SK-N-SH (cell line): ENCODE measurements around the gene POU2F1. TPM values are rescaled to one million over a fixed set of nuclear protein-coding genes. Genes with fewer than 3 reads are reported as not detected.

Experiments
- CTCF ChIA-PET: fragments of 300-600, 350-600 bp; formaldehyde crosslinking; extraction: SDS; loops from one replicate; lab custom pipeline; 2021; lab: Yijun Ruan, JAX
- POLR2A ChIA-PET: fragments of 350-600 bp; sonication (Branson Sonifier 250); formaldehyde crosslinking; extraction: SDS; loops from one replicate; lab custom pipeline; 2020; ENCODE audit warnings: antibody characterized with exemption, inconsistent platforms; lab: Yijun Ruan, JAX
- DNase-seq: peaks from one replicate; pipeline ENCODE4 v3.0.0; 2012
- H2AFZ ChIP-seq: fragments of 200-600 bp; sonication (generic); 2 replicates; pipeline ENCODE4 v1.8.1; 2016; ENCODE audit warnings: antibody characterized with exemption, mild to moderate bottlenecking, low read depth
- H3F3A ChIP-seq: fragments of 200-600 bp; sonication (generic); replicated peaks from 2 replicates; pipeline ENCODE3; 2016; ENCODE audit warnings: antibody characterized with exemption, mild to moderate bottlenecking; ENCODE audit not compliant: insufficient read depth
- H3K27ac ChIP-seq, 2 experiments: fragments of 200-500 bp in 1 of 2; fragments of 200-600 bp in 1 of 2; sonication (Bioruptor generic) in 1 of 2; sonication (generic), shearing (Covaris generic) in 1 of 2; 2 replicates each; pipeline versions ENCODE4 v1.5.1 to v1.6.1; 2014 to 2016; ENCODE audit warnings: low read depth in 2 of 2, inconsistent platforms in 1 of 2, low read length in 1 of 2, mild to moderate bottlenecking in 1 of 2, mixed read lengths in 1 of 2
- H3K27me3 ChIP-seq: fragments of 200-600 bp; sonication (generic), shearing (Covaris generic); 2 replicates; pipeline ENCODE4 v1.6.1; 2016; ENCODE audit warnings: mixed run types; ENCODE audit not compliant: insufficient read depth
- H3K36me3 ChIP-seq, 2 experiments: fragments of 200-500 bp in 1 of 2; fragments of 200-600 bp in 1 of 2; sonication (Bioruptor generic) in 1 of 2; sonication (generic) in 1 of 2; replicated peaks in 1 of 2; 2 replicates each; pipeline versions ENCODE3 to v1.5.1; 2014 to 2016; ENCODE audit warnings: low read length in 1 of 2, mild to moderate bottlenecking in 1 of 2; ENCODE audit not compliant: insufficient read depth in 2 of 2, control insufficient read depth in 1 of 2
- H3K4me1 ChIP-seq, 2 experiments: fragments of 200-500 bp in 1 of 2; fragments of 200-600 bp in 1 of 2; sonication (Bioruptor generic) in 1 of 2; sonication (generic), shearing (Covaris generic) in 1 of 2; 2 replicates each; pipeline versions ENCODE4 v1.5.1 to v1.6.1; 2014 to 2016; ENCODE audit warnings: low read depth in 1 of 2, low read length in 1 of 2, mixed run types in 1 of 2; ENCODE audit not compliant: insufficient read depth in 2 of 2, control insufficient read depth in 1 of 2
- H3K4me2 ChIP-seq: fragments of 200-600 bp; sonication (generic), shearing (Covaris generic); 2 replicates; pipeline ENCODE4 v1.6.1; 2017; ENCODE audit warnings: mixed run types
- H3K4me3 ChIP-seq, 2 experiments: fragments of 200-500 bp in 1 of 2; fragments of 200-600 bp in 1 of 2; sonication (Bioruptor generic) in 1 of 2; sonication (generic), shearing (Covaris generic) in 1 of 2; 2 replicates each; pipeline versions ENCODE4 v1.5.1 to v1.8.1; 2014 to 2016; ENCODE audit warnings: low read depth in 2 of 2, inconsistent platforms in 1 of 2, low read length in 1 of 2, mild to moderate bottlenecking in 1 of 2, mixed read lengths in 1 of 2, moderate library complexity in 1 of 2
- H3K79me2 ChIP-seq: fragments of 200-600 bp; sonication (generic); 2 replicates; pipeline ENCODE4 v1.8.1; 2017; ENCODE audit warnings: mild to moderate bottlenecking; ENCODE audit not compliant: insufficient read depth
- H3K9ac ChIP-seq: fragments of 200-600 bp; sonication (generic); 2 replicates; pipeline ENCODE4 v1.6.1; 2017; ENCODE audit warnings: mixed run types
- H3K9me2 ChIP-seq: fragments of 200-600 bp; sonication (generic); 2 replicates; pipeline ENCODE4 v1.6.1; 2017; ENCODE audit warnings: mixed run types
- H3K9me3 ChIP-seq: fragments of 200-600 bp; sonication (generic); 2 replicates; pipeline ENCODE4 v1.6.1; 2017; ENCODE audit warnings: mixed run types, mild to moderate bottlenecking, moderate library complexity
- H4K20me1 ChIP-seq: fragments of 200-600 bp; sonication (generic); 2 replicates; pipeline ENCODE4 v1.6.1; 2017; ENCODE audit warnings: mild to moderate bottlenecking, mixed run types; ENCODE audit not compliant: insufficient read depth
- CHD2 ChIP-seq: fragments of 150-350 bp; IDR thresholded peaks from 2 replicates; pipeline ENCODE4 v1.6.1; 2018; ENCODE audit warnings: low read length; ENCODE audit not compliant: partially characterized antibody
- ELF1 ChIP-seq: IDR thresholded peaks from 2 replicates; pipeline ENCODE4 v1.4.0; 2012
- FOSL2 ChIP-seq: IDR thresholded peaks from 2 replicates; pipeline ENCODE4 v1.4.0; 2012; ENCODE audit warnings: low read depth, mild to moderate bottlenecking, moderate library complexity, borderline replicate concordance
- FOXM1 ChIP-seq: IDR thresholded peaks from 2 replicates; pipeline ENCODE4 v1.4.0; 2012; ENCODE audit warnings: low read depth, mild to moderate bottlenecking
- GATA2 ChIP-seq: sonication (generic); formaldehyde crosslinking; IDR thresholded peaks from 2 replicates; pipeline ENCODE4 v1.5.0; 2020; ENCODE audit warnings: mild to moderate bottlenecking, missing genetic modification reagents
- IRF3 ChIP-seq: fragments of 150-350 bp; IDR thresholded peaks from 2 replicates; pipeline ENCODE4 v1.6.1; 2016; ENCODE audit warnings: mild to moderate bottlenecking, low read depth, low read length
- JUND ChIP-seq: IDR thresholded peaks from 2 replicates; pipeline ENCODE4 v1.4.0; 2012
- MXI1 ChIP-seq: IDR thresholded peaks from 2 replicates; pipeline ENCODE4 v1.6.1; 2012; ENCODE audit warnings: mild to moderate bottlenecking, low read depth, low read length, improper control_type of control experiment
- NFIC ChIP-seq: IDR thresholded peaks from 2 replicates; pipeline ENCODE4 v1.4.0; 2012; ENCODE audit warnings: borderline replicate concordance
- NRF1 ChIP-seq: IDR thresholded peaks from 2 replicates; pipeline ENCODE4 v1.6.1; 2012; ENCODE audit warnings: low read depth, mild to moderate bottlenecking, low read length
- RAD21 ChIP-seq: IDR thresholded peaks from 2 replicates; pipeline ENCODE4 v1.6.1; 2012; ENCODE audit warnings: mild to moderate bottlenecking, low read length
- RCOR1 ChIP-seq: fragments of 150-350 bp; IDR thresholded peaks from 2 replicates; pipeline ENCODE4 v1.6.1; 2017; ENCODE audit warnings: antibody characterized with exemption, low read length
- RFX5 ChIP-seq: IDR thresholded peaks from 2 replicates; pipeline ENCODE4 v1.6.1; 2012; ENCODE audit warnings: mild to moderate bottlenecking, improper control_type of control experiment, low read length
- SIN3A ChIP-seq: IDR thresholded peaks from 2 replicates; pipeline ENCODE4 v1.6.1; 2012; ENCODE audit warnings: low read depth, mild to moderate bottlenecking, low read length, moderate library complexity, borderline replicate concordance
- TAF1 ChIP-seq: IDR thresholded peaks from 2 replicates; pipeline ENCODE4 v1.6.1; 2012; ENCODE audit warnings: low read depth, mild to moderate bottlenecking, low read length, moderate library complexity, borderline replicate concordance
- USF2 ChIP-seq: fragments of 150-350 bp; IDR thresholded peaks from 2 replicates; pipeline ENCODE4 v1.6.1; 2017; ENCODE audit warnings: antibody characterized with exemption, low read length, low read depth, borderline replicate concordance
- WGBS: methylation state at CpG from one replicate; pipeline ENCODE4 v1.1.6; 2017; ENCODE audit warnings: low lambda C conversion rate; 5-methylcytosine and 5-hydroxymethylcytosine counted together
- polyA plus RNA-seq, 3 experiments: library from polyadenylated mRNA; depleted of rRNA; stranded (reverse); fragments of >200 nt; gene quantifications; 2 replicates each; pipeline ENCODE4 v1.2.3, GENCODE V29; 2012

The POU2F1 gene
- polyA plus RNA-seq, 1 of the 3 experiments (the other 2 are of a cell fraction): 1.2 TPM

- Histone ChIP-seq H3K4me2 (no peak overlapping the region), H2AFZ (no peak overlapping the region), H3K4me3 (no peak overlapping the region), H3K79me2 (no peaks in the 10 kb centered on the region), H3K9ac (no peak overlapping the region), H3K27ac (no peak overlapping the region), H3K27me3 (0 out of 2 replicates have a peak, but pooled peaks cover 6% of the 10 kb centered on the region), H3K4me1 (peaks cover 0 to 7% of the 10 kb centered on the region in 2 experiments; a peak in 1 of 4 replicates), H4K20me1 (no peaks in the 10 kb centered on the region), H3F3A (no peaks in the 10 kb centered on the region), H3K36me3 (no peaks in the 10 kb centered on the region), H3K9me2 (no peaks in the 10 kb centered on the region), H3K9me3 (no peaks in the 10 kb centered on the region)
- no peak for DNase-seq
- ChIA-PET CTCF (interaction anchor here (0.8 kb wide), 1 partner anchor 15 kb away, joined by 3 read pairs; no protein-coding TSS in a partner anchor), POLR2A (no interaction called here)
- TF ChIP-seq FOXM1 (no peak), GATA2 (CRISPR knock-in tag) (no peak), USF2 (no peak), RAD21 (no peak), CHD2 (no peak), RCOR1 (no peak), NFIC (no peak), NRF1 (no peak), IRF3 (no peak), RFX5 (no peak), ELF1 (no peak), FOSL2 (no peak), SIN3A (no peak)
- WGBS: 33% methylated on average over 5 of the region's 5 CpGs
Observed at GRCh38 chr1:167473761-167474160, 253.1 kb downstream of the POU2F1 start.

- 32% methylated on average over 5 of the region's 5 CpGs for WGBS
- H3K27ac ChIP-seq: no peak overlapping the region
- POLR2A ChIA-PET: no interaction called here
Observed at GRCh38 chr1:167474191-167474641, 253.5 kb downstream of the POU2F1 start.

More at GRCh38 chr1:167474191-167474641, 253.5 kb downstream of the POU2F1 start:
- no peaks in the 10 kb centered on the region for H4K20me1 ChIP-seq
- H3K9me3 ChIP-seq: no peaks in the 10 kb centered on the region
- peaks cover 0 to 7% of the 10 kb centered on the region in 2 experiments; a peak in 1 of 4 replicates for H3K4me1 ChIP-seq
- H3F3A ChIP-seq: no peaks in the 10 kb centered on the region
- no peak for DNase-seq
- H3K4me3 ChIP-seq: no peak overlapping the region
- CTCF ChIA-PET: interaction anchor here (0.8 kb wide), 1 partner anchor 16 kb away, joined by 3 read pairs; no protein-coding TSS in a partner anchor
- H3K4me2 ChIP-seq: no peak overlapping the region
- TF ChIP-seq TAF1 (no peak), MXI1 (no peak), JUND (no peak)
- no peak overlapping the region for H3K9ac ChIP-seq
- no peaks in the 10 kb centered on the region for H3K9me2 ChIP-seq
- no peaks in the 10 kb centered on the region for H3K79me2 ChIP-seq
- H3K27me3 ChIP-seq: 0 out of 2 replicates have a peak, but pooled peaks cover 6% of the 10 kb centered on the region
- H2AFZ ChIP-seq: no peak overlapping the region
- H3K36me3 ChIP-seq: no peaks in the 10 kb centered on the region
